T47D (cell line): ENCODE results near the gene DAPK1.

Experiments used
- DNase-seq, 2 experiments: peaks; one replicate each; pipeline versions ENCODE4 v3.0.0 to v3.0.0-alpha.2; 2011 to 2012; ENCODE audit warnings: low read depth in 1 of 2, low spot score in 1 of 2
- JUND ChIP-seq: IDR thresholded peaks from 2 replicates; pipeline ENCODE4 v1.6.1; 2012; ENCODE audit warnings: low read depth
- in situ Hi-C: cut with HindIII; loops from 2 replicates; pipeline ENCODE4 v1.10.0; 2016; ENCODE audit warnings: low sequenced_read_pairs, low pct_unique_long_range_greater_than_20kb

Gene DAPK1

GRCh38 chr9:87579781-87580541 lies 82.3 kb downstream of the DAPK1 start:
- DNase-seq = no peak
- in situ Hi-C loops = no loop called here
- TF ChIP-seq JUND = no peak

- TF ChIP-seq JUND = no peak
- DNase-seq = no peak
- in situ Hi-C loops = no loop called here
Measured at GRCh38 chr9:87580941-87581438, 83.3 kb downstream of the DAPK1 start.

GRCh38 chr9:87581513-87581912 lies 83.8 kb downstream of the DAPK1 start:
- DNase-seq = no peak
- in situ Hi-C loops = no loop called here
- no peak for TF ChIP-seq JUND

- no peak for TF ChIP-seq JUND
- in situ Hi-C loops = no loop called here
- no peak for DNase-seq
Measured at GRCh38 chr9:87581949-87582637, 84.4 kb downstream of the DAPK1 start.

- DNase-seq = no peak
- in situ Hi-C loops = no loop called here
- TF ChIP-seq JUND = no peak
Measured at GRCh38 chr9:87584326-87584725, 86.7 kb downstream of the DAPK1 start.

GRCh38 chr9:87585123-87585855 lies 87.6 kb downstream of the DAPK1 start:
- no peak for DNase-seq
- no peak for TF ChIP-seq JUND
- in situ Hi-C loops = no loop called here

- no peak for TF ChIP-seq JUND
- in situ Hi-C loops = no loop called here
- DNase-seq = no peak
Measured at GRCh38 chr9:87586731-87587355, 89.2 kb downstream of the DAPK1 start.

- no peak for DNase-seq
- TF ChIP-seq JUND = no peak
- in situ Hi-C loops = no loop called here
Measured at GRCh38 chr9:87587356-87587745, 89.7 kb downstream of the DAPK1 start.

- TF ChIP-seq JUND = no peak
- DNase-seq = no peak
- in situ Hi-C loops = no loop called here
Measured at GRCh38 chr9:87587864-87588263, 90.2 kb downstream of the DAPK1 start.

- in situ Hi-C loops = no loop called here
- no peak for TF ChIP-seq JUND
- no peak for DNase-seq
Measured at GRCh38 chr9:87588339-87588738, 90.7 kb downstream of the DAPK1 start.

- no peak for TF ChIP-seq JUND
- in situ Hi-C loops = no loop called here
- DNase-seq = no peak
Measured at GRCh38 chr9:87590996-87591395, 93.3 kb downstream of the DAPK1 start.

GRCh38 chr9:87592554-87593358 lies 95.1 kb downstream of the DAPK1 start:
- DNase-seq = no peak
- in situ Hi-C loops = no loop called here
- TF ChIP-seq JUND = no peak
